ENCODE results near the gene AGBL1. TPM values are rescaled to one million over a fixed set of nuclear protein-coding genes. Genes with fewer than 3 reads are reported as not detected.

The AGBL1 gene
- total and polyA plus RNA-seq, 2 experiments from 2014 or later, result 0.03 TPM; not detected in 1

DNA sequence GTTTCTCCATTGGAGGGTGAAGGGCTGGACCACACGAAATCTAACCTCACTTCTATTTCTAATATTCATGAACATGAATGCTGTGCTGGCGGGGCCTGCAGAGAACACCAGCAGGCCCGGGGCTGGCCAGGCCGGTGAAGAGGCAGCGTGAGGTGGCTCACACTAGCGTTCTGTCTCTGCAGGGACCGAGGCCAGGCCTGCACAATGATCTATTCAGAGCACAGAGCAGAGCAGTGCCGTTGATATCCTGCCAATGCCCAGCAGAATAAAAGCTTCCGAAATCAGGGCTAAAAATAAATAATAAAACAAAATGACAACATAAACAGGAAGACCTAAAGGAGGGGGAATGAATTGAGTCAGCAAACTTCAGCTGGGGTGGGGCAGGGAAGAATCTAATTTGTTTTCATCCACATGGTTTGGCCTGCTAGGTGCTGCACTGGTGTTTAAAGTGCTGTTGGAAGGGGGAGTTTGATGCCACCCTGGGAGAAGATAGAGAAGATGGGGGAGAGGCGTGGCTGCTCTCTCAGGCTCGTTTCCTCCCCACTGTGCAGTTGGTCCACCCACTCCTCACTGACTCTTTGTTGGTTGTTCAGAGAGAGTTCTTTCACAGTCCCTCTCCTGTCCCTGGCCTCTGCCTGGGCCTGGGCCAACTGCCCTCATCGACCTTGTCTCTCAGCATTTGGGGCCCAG is 837.1 kb downstream of the AGBL1 start:
- H3K27ac ChIP-seq (ENCODE audit: low read depth), result no peak overlapping the region
- H3K36me3 Mint-ChIP-seq (ENCODE audit: low read depth), result no peaks in the 10 kb centered on the region

More for the DNA sequence above, 837.1 kb downstream of the AGBL1 start:
- H3K27ac Mint-ChIP-seq, result no peak overlapping the region
- peaks cover 28% of the 10 kb centered on the region for H3K4me1 ChIP-seq (ENCODE audit: insufficient read depth)
- 0 out of 2 replicates have a peak overlapping the region, but pooled peaks have one; percentile 32 for H3K4me2 ChIP-seq
- no peak for DNase-seq (ENCODE audit: low spot score)
- H3K4me1 Mint-ChIP-seq, result peaks cover 16% of the 10 kb centered on the region
- H2AFZ ChIP-seq, result peak overlapping the region; percentile 90
- no peak overlapping the region for H3K4me3 ChIP-seq
- H3K9me2 ChIP-seq (ENCODE audit: insufficient read depth), result no peaks in the 10 kb centered on the region
- H3K36me3 ChIP-seq (ENCODE audit: insufficient read depth), result no peaks in the 10 kb centered on the region
- H3K27me3 ChIP-seq (ENCODE audit: insufficient read depth), result no peaks in the 10 kb centered on the region
- no peaks in the 10 kb centered on the region for H3K27me3 Mint-ChIP-seq (ENCODE audit: insufficient read depth, low read depth, poor library complexity)
- H3K79me2 ChIP-seq (replicated peaks; ENCODE audit: insufficient read depth), result no peaks in the 10 kb centered on the region
- H3K4me3 Mint-ChIP-seq, result no peak overlapping the region
- peak; percentile 55 for ATAC-seq
- H3K9me3 Mint-ChIP-seq, result peaks cover 6% of the 10 kb centered on the region; the same call in 2 of the 3 replicates
- H4K20me1 ChIP-seq (replicated peaks; ENCODE audit: insufficient read depth), result no peaks in the 10 kb centered on the region
- TF ChIP-seq EZH2phosphoT487 (IDR thresholded peaks at IDR 0.05; ENCODE audit: unreplicated experiment) (no peak), ZNF331 (CRISPR knock-in tag; IDR thresholded peaks at IDR 0.05; ENCODE audit: low read depth) (no peak), POLR2AphosphoS5 (IDR thresholded peaks at IDR 0.05; ENCODE audit: low read depth) (no peak)
- TF ChIP-seq, protein P1, sequence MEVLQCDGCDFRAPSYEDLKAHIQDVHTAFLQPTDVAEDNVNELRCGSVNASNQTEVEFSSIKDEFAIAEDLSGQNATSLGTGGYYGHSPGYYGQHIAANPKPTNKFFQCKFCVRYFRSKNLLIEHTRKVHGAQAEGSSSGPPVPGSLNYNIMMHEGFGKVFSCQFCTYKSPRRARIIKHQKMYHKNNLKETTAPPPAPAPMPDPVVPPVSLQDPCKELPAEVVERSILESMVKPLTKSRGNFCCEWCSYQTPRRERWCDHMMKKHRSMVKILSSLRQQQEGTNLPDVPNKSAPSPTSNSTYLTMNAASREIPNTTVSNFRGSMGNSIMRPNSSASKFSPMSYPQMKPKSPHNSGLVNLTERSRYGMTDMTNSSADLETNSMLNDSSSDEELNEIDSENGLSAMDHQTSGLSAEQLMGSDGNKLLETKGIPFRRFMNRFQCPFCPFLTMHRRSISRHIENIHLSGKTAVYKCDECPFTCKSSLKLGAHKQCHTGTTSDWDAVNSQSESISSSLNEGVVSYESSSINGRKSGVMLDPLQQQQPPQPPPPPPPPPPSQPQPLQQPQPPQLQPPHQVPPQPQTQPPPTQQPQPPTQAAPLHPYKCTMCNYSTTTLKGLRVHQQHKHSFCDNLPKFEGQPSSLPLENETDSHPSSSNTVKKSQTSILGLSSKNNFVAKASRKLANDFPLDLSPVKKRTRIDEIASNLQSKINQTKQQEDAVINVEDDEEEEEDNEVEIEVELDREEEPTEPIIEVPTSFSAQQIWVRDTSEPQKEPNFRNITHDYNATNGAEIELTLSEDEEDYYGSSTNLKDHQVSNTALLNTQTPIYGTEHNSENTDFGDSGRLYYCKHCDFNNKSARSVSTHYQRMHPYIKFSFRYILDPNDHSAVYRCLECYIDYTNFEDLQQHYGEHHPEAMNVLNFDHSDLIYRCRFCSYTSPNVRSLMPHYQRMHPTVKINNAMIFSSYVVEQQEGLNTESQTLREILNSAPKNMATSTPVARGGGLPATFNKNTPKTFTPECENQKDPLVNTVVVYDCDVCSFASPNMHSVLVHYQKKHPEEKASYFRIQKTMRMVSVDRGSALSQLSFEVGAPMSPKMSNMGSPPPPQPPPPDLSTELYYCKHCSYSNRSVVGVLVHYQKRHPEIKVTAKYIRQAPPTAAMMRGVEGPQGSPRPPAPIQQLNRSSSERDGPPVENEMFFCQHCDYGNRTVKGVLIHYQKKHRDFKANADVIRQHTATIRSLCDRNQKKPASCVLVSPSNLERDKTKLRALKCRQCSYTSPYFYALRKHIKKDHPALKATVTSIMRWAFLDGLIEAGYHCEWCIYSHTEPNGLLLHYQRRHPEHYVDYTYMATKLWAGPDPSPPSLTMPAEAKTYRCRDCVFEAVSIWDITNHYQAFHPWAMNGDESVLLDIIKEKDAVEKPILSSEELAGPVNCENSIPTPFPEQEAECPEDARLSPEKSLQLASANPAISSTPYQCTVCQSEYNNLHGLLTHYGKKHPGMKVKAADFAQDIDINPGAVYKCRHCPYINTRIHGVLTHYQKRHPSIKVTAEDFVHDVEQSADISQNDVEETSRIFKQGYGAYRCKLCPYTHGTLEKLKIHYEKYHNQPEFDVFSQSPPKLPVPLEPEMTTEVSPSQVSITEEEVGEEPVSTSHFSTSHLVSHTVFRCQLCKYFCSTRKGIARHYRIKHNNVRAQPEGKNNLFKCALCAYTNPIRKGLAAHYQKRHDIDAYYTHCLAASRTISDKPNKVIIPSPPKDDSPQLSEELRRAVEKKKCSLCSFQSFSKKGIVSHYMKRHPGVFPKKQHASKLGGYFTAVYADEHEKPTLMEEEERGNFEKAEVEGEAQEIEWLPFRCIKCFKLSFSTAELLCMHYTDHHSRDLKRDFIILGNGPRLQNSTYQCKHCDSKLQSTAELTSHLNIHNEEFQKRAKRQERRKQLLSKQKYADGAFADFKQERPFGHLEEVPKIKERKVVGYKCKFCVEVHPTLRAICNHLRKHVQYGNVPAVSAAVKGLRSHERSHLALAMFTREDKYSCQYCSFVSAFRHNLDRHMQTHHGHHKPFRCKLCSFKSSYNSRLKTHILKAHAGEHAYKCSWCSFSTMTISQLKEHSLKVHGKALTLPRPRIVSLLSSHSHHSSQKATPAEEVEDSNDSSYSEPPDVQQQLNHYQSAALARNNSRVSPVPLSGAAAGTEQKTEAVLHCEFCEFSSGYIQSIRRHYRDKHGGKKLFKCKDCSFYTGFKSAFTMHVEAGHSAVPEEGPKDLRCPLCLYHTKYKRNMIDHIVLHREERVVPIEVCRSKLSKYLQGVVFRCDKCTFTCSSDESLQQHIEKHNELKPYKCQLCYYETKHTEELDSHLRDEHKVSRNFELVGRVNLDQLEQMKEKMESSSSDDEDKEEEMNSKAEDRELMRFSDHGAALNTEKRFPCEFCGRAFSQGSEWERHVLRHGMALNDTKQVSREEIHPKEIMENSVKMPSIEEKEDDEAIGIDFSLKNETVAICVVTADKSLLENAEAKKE (CRISPR knock-in tag; IDR thresholded peaks at IDR 0.05), result no peak
- TF ChIP-seq, protein P2, sequence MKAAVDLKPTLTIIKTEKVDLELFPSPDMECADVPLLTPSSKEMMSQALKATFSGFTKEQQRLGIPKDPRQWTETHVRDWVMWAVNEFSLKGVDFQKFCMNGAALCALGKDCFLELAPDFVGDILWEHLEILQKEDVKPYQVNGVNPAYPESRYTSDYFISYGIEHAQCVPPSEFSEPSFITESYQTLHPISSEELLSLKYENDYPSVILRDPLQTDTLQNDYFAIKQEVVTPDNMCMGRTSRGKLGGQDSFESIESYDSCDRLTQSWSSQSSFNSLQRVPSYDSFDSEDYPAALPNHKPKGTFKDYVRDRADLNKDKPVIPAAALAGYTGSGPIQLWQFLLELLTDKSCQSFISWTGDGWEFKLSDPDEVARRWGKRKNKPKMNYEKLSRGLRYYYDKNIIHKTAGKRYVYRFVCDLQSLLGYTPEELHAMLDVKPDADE (IDR thresholded peaks at IDR 0.05), result no peak
- no peaks in the 10 kb centered on the region for H3F3A ChIP-seq (replicated peaks; ENCODE audit: low read depth)

Measured in GM23338 (cell line).